Gastrocnemius medialis (tissue), 4 donors: ENCODE measurements around the gene ARFGAP2.

Source experiments
- POLR2A ChIP-seq, 2 donors: fragments of 450-650 bp; IDR thresholded peaks; one replicate each; pipeline ENCODE4 v1.6.1; 2017; ENCODE audit warnings: antibody characterized with exemption in 2 of 2, mild to moderate bottlenecking in 2 of 2, moderate library complexity in 2 of 2
- TF ChIP-seq, protein P1 (sequence below), 5 experiments: fragments of 450-650 bp in 3 of 5; fragments of 200-600 bp in 2 of 5; sonication (generic) in 2 of 5; IDR thresholded peaks in 4 of 5; conservative IDR thresholded peaks in 1 of 5; 1 replicate in 4 of 5; 2 replicates in 1 of 5; pipeline ENCODE4 v1.5.1; 2016 to 2019; ENCODE audit warnings: antibody characterized with exemption in 5 of 5, mild to moderate bottlenecking in 3 of 5, moderate library complexity in 3 of 5

- TF ChIP-seq, protein P1, sequence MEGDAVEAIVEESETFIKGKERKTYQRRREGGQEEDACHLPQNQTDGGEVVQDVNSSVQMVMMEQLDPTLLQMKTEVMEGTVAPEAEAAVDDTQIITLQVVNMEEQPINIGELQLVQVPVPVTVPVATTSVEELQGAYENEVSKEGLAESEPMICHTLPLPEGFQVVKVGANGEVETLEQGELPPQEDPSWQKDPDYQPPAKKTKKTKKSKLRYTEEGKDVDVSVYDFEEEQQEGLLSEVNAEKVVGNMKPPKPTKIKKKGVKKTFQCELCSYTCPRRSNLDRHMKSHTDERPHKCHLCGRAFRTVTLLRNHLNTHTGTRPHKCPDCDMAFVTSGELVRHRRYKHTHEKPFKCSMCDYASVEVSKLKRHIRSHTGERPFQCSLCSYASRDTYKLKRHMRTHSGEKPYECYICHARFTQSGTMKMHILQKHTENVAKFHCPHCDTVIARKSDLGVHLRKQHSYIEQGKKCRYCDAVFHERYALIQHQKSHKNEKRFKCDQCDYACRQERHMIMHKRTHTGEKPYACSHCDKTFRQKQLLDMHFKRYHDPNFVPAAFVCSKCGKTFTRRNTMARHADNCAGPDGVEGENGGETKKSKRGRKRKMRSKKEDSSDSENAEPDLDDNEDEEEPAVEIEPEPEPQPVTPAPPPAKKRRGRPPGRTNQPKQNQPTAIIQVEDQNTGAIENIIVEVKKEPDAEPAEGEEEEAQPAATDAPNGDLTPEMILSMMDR (IDR thresholded peaks at IDR 0.05 in 4 of 5, conservative IDR thresholded peaks at IDR 0.05 in 1 of 5) = no peak
- no peak for TF ChIP-seq POLR2A (IDR thresholded peaks at IDR 0.05)
Observed at GRCh38 chr11:47178737-47179654, 2.3 kb upstream of the ARFGAP2 start.
